ENCODE data around the gene ITIH5. TPM values are rescaled to one million over a fixed set of nuclear protein-coding genes. Genes with fewer than 3 reads are reported as not detected.

ITIH5 gene
- total RNA-seq, 2 donors from 2014 or later, result 15.9 to 74.5 TPM

- no peaks in the 10 kb centered on the region for H3K36me3 ChIP-seq
- no peak overlapping the region for H3K27ac ChIP-seq
- no peak overlapping the region for H3K4me3 ChIP-seq
- no peaks in the 10 kb centered on the region for H3K27me3 ChIP-seq (replicated peaks; ENCODE audit: insufficient read depth)
- DNase-seq (ENCODE audit: low spot score), result no peak
- H3K4me1 ChIP-seq (ENCODE audit: control insufficient read depth in 1 of 2, low read depth in 2 of 2), result no peaks in the 10 kb centered on the region
- TF ChIP-seq, protein P1, sequence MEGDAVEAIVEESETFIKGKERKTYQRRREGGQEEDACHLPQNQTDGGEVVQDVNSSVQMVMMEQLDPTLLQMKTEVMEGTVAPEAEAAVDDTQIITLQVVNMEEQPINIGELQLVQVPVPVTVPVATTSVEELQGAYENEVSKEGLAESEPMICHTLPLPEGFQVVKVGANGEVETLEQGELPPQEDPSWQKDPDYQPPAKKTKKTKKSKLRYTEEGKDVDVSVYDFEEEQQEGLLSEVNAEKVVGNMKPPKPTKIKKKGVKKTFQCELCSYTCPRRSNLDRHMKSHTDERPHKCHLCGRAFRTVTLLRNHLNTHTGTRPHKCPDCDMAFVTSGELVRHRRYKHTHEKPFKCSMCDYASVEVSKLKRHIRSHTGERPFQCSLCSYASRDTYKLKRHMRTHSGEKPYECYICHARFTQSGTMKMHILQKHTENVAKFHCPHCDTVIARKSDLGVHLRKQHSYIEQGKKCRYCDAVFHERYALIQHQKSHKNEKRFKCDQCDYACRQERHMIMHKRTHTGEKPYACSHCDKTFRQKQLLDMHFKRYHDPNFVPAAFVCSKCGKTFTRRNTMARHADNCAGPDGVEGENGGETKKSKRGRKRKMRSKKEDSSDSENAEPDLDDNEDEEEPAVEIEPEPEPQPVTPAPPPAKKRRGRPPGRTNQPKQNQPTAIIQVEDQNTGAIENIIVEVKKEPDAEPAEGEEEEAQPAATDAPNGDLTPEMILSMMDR (IDR thresholded peaks at IDR 0.05), result no peak
- ATAC-seq (ENCODE audit: insufficient number of reproducible peaks, low FRiP score, low read depth), result no peak
- H3K9me3 ChIP-seq, result no peaks in the 10 kb centered on the region
These were observed 132.9 kb downstream of the ITIH5 start for GRCh38 chr10:7533657-7534479.

DNA sequence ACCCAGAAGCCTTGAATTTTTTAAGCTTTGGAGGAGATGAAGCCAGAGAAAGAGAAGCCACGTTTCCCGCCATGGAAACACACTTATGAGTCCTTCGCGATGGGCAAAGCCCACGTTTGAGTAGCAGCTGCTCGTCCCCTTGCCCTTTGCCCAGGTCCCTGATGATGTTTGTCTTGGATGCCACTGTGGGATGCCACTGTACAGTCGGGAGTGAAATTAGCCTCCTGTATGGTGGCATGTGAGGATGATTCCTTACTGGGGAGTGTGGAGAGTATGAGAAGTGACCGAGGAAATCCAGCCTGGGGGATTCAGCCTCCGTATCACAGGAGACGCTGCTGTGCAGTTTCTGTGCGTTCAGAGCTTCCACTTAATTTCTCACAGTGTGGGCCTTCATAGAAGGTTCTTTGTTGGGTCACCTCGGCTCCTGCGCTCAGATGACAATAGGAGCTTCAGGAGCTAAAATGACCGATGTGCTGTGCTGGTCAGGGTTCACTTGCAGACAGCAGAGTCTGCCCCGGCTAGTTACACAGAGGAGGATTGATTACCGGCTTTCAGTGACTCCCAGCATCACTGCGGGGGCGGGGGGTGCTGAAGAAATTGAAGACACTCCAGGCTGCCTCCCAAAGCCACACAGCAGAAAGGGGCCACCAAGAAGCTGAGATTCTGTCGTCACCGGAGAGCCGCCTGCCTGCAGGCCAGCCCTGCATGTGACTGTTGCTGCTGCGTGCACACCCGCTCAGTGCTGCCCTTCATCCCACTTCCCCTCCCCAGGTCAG lies 133.9 kb downstream of the ITIH5 start:
- Histone ChIP-seq H3K4me3 (no peak overlapping the region), H3K36me3 (no peaks in the 10 kb centered on the region), H3K4me1 (ENCODE audit: control insufficient read depth in 1 of 2, low read depth in 2 of 2) (no peaks in the 10 kb centered on the region), H3K9me3 (no peaks in the 10 kb centered on the region), H3K27ac (no peak overlapping the region), H3K27me3 (replicated peaks; ENCODE audit: insufficient read depth) (no peaks in the 10 kb centered on the region)
- TF ChIP-seq, protein P1 (IDR thresholded peaks at IDR 0.05), result no peak
- ATAC-seq (ENCODE audit: insufficient number of reproducible peaks, low FRiP score, low read depth) (no peak), DNase-seq (ENCODE audit: low spot score) (no peak)

DNA sequence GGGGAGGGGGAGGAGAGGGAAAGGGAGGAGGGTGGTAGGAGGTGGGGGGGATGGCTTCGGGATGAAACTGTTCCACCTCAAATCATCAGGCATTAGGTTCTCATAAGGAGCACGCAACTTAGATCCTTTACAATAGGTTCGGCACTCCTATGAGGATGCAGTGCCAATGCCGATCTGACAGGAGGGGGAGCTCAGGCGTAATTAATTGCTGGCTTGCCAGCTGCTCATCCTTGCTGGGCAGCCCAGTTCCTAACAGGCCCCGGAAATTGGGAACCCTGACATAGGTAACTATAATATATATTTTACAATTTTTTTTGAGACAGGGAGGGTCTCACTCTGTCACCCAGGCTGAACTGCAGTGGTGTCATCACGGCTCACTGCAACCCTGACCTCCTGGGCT lies 137.1 kb downstream of the ITIH5 start:
- no peaks in the 10 kb centered on the region for H3K9me3 ChIP-seq
- H3K4me3 ChIP-seq, result no peak overlapping the region
- H3K4me1 ChIP-seq (ENCODE audit: control insufficient read depth in 1 of 2, low read depth in 2 of 2), result no peaks in the 10 kb centered on the region
- ATAC-seq (ENCODE audit: insufficient number of reproducible peaks, low FRiP score, low read depth), result no peak
- no peak overlapping the region for H3K27ac ChIP-seq
- TF ChIP-seq, protein P1 (IDR thresholded peaks at IDR 0.05), result no peak
- no peaks in the 10 kb centered on the region for H3K27me3 ChIP-seq (replicated peaks; ENCODE audit: insufficient read depth)
- DNase-seq (ENCODE audit: low spot score), result no peak
- no peaks in the 10 kb centered on the region for H3K36me3 ChIP-seq

- H3K9me3 ChIP-seq, result no peaks in the 10 kb centered on the region
- no peaks in the 10 kb centered on the region for H3K36me3 ChIP-seq
- no peak overlapping the region for H3K27ac ChIP-seq
- no peaks in the 10 kb centered on the region for H3K27me3 ChIP-seq (replicated peaks; ENCODE audit: insufficient read depth)
- H3K4me3 ChIP-seq, result no peak overlapping the region
- H3K4me1 ChIP-seq (ENCODE audit: control insufficient read depth in 1 of 2, low read depth in 2 of 2), result no peaks in the 10 kb centered on the region
- ATAC-seq (ENCODE audit: insufficient number of reproducible peaks, low FRiP score, low read depth) (no peak), DNase-seq (ENCODE audit: low spot score) (no peak)
- TF ChIP-seq, protein P1 (IDR thresholded peaks at IDR 0.05), result no peak
These were observed 139.3 kb downstream of the ITIH5 start for GRCh38 chr10:7527468-7527867.

DNA sequence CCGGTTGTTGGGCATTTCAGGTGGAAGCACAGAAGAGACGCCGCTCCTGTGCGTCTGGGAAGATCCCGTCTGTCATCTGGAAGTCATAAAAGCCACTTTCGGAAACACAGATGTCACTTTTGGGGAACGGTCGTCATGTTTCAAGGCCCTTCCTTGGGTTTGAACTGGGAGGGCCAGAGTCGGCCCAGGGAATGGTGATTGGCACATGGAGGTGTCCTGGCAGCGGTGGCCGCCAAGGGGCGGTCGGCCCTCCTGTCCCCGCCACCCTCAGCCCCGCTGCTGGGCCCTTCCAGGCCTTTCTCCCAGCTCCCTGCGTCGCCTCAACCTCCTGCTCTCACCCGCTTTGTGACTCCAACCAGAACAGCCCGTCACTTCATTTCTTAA lies 140.8 kb downstream of the ITIH5 start:
- DNase-seq (ENCODE audit: low spot score), result no peak
- Histone ChIP-seq H3K4me1 (ENCODE audit: control insufficient read depth in 1 of 2, low read depth in 2 of 2) (no peaks in the 10 kb centered on the region), H3K9me3 (no peaks in the 10 kb centered on the region), H3K27ac (no peak overlapping the region), H3K36me3 (no peaks in the 10 kb centered on the region), H3K27me3 (replicated peaks; ENCODE audit: insufficient read depth) (no peaks in the 10 kb centered on the region), H3K4me3 (no peak overlapping the region)
- no peak for ATAC-seq (ENCODE audit: insufficient number of reproducible peaks, low FRiP score, low read depth)
- TF ChIP-seq, protein P1 (IDR thresholded peaks at IDR 0.05), result no peak

Measured in thoracic aorta (tissue), 2 donors.